Measurements from ENCODE around the gene MRGPRD.
"Not testable (repeated sequence)": the region's sequence is repeated elsewhere in the genome, so short reads cannot be mapped to it uniquely, and the experiment has no call there.

The MRGPRD gene

GRCh38 chr11:69005631-69006368 lies 25.0 kb upstream of the MRGPRD start:
- DNase-seq (ENCODE audit: low read depth), result no peak

GRCh38 chr11:69005183-69005630 lies 24.4 kb upstream of the MRGPRD start:
- no peak for DNase-seq (ENCODE audit: low read depth)

- no peak for DNase-seq (ENCODE audit: low read depth)
Measured at GRCh38 chr11:69004411-69005182, 23.8 kb upstream of the MRGPRD start.

GRCh38 chr11:69003866-69004367 lies 23.1 kb upstream of the MRGPRD start:
- no peak for DNase-seq (ENCODE audit: low read depth)

GRCh38 chr11:69003301-69003865 lies 22.6 kb upstream of the MRGPRD start:
- no peak for DNase-seq (ENCODE audit: low read depth)

- no peak for DNase-seq (ENCODE audit: low read depth)
Measured at GRCh38 chr11:69002570-69003231, 21.9 kb upstream of the MRGPRD start.

- no peak for DNase-seq (ENCODE audit: low read depth)
Measured at GRCh38 chr11:69002110-69002569, 21.4 kb upstream of the MRGPRD start.

- DNase-seq (ENCODE audit: low read depth), result no peak
Measured at GRCh38 chr11:69001243-69002081, 20.7 kb upstream of the MRGPRD start.

- DNase-seq (ENCODE audit: low read depth), result no peak
Measured at GRCh38 chr11:69000831-69001242, 20.1 kb upstream of the MRGPRD start.

- DNase-seq (ENCODE audit: low read depth), result no peak
Measured at GRCh38 chr11:69000391-69000790, 19.6 kb upstream of the MRGPRD start.

GRCh38 chr11:68999748-69000355 lies 19.1 kb upstream of the MRGPRD start:
- not testable (repeated sequence) for DNase-seq (ENCODE audit: low read depth)

- no peak for DNase-seq (ENCODE audit: low read depth)
Measured at GRCh38 chr11:68999093-68999747, 18.4 kb upstream of the MRGPRD start.

GRCh38 chr11:68998390-68998911 lies 17.7 kb upstream of the MRGPRD start:
- no peak for DNase-seq (ENCODE audit: low read depth)

GRCh38 chr11:68997995-68998348 lies 17.2 kb upstream of the MRGPRD start:
- DNase-seq (ENCODE audit: low read depth), result no peak

GRCh38 chr11:68997124-68997994 lies 16.6 kb upstream of the MRGPRD start:
- DNase-seq (ENCODE audit: low read depth), result no peak

GRCh38 chr11:68996376-68997123 lies 15.8 kb upstream of the MRGPRD start:
- no peak for DNase-seq (ENCODE audit: low read depth)

GRCh38 chr11:68994894-68995285 lies 14.1 kb upstream of the MRGPRD start:
- DNase-seq (ENCODE audit: low read depth), result no peak

GRCh38 chr11:68994161-68994893 lies 13.5 kb upstream of the MRGPRD start:
- no peak for DNase-seq (ENCODE audit: low read depth)
